Trophoblast cell (in vitro differentiated cells and primary cell): Measurements from ENCODE around the gene UROS.

Experiments used
- DNase-seq, 2 donors: peaks; one replicate each; pipeline ENCODE4 v3.0.0-alpha.2; 2016
- H2AFZ ChIP-seq: 2 replicates; pipeline ENCODE4 v1.6.1; 2013; ENCODE audit warnings: low read length, moderate library complexity, mild to moderate bottlenecking; ENCODE audit not compliant: insufficient read depth, poor library complexity
- H2AK5ac ChIP-seq: 2 replicates; pipeline ENCODE4 v1.6.1; 2013; ENCODE audit warnings: mild to moderate bottlenecking, low read length
- H2BK120ac ChIP-seq: 2 replicates; pipeline ENCODE4 v1.6.1; 2013; ENCODE audit warnings: low read length, mild to moderate bottlenecking, moderate library complexity; ENCODE audit not compliant: insufficient read depth, poor library complexity
- H2BK12ac ChIP-seq: 2 replicates; pipeline ENCODE4 v1.6.1; 2013; ENCODE audit warnings: mild to moderate bottlenecking, low read length, moderate library complexity
- H2BK5ac ChIP-seq: 2 replicates; pipeline ENCODE4 v1.6.1; 2013; ENCODE audit warnings: low read length, low read depth, moderate library complexity, mild to moderate bottlenecking; ENCODE audit not compliant: poor library complexity
- H3K14ac ChIP-seq: 2 replicates; pipeline ENCODE4 v1.6.1; 2013; ENCODE audit warnings: mild to moderate bottlenecking, low read length
- H3K18ac ChIP-seq: 2 replicates; pipeline ENCODE4 v1.6.1; 2013; ENCODE audit warnings: mild to moderate bottlenecking, low read length
- H3K23ac ChIP-seq: 2 replicates; pipeline ENCODE4 v1.6.1; 2013; ENCODE audit warnings: low read length
- H3K27ac ChIP-seq: 2 replicates; pipeline ENCODE4 v1.5.1; 2013; ENCODE audit warnings: low read depth, mild to moderate bottlenecking, inconsistent platforms, low read length, moderate library complexity
- H3K27me3 ChIP-seq: 2 replicates; pipeline ENCODE4 v1.6.1; 2013; ENCODE audit warnings: inconsistent platforms, mild to moderate bottlenecking, low read length, moderate library complexity; ENCODE audit not compliant: insufficient read depth
- H3K36me3 ChIP-seq, 2 experiments: 1 replicate in 1 of 2; 2 replicates in 1 of 2; pipeline ENCODE4 v1.6.1; 2013; ENCODE audit warnings: low read length in 2 of 2, mild to moderate bottlenecking in 2 of 2, moderate library complexity in 1 of 2; ENCODE audit not compliant: insufficient read depth in 2 of 2, control insufficient read depth in 1 of 2
- H3K4ac ChIP-seq: 2 replicates; pipeline ENCODE4 v1.6.1; 2013; ENCODE audit warnings: low read depth, mild to moderate bottlenecking, low read length, moderate library complexity
- H3K4me1 ChIP-seq, 2 experiments: 1 replicate in 1 of 2; 2 replicates in 1 of 2; pipeline ENCODE4 v1.6.1; 2013; ENCODE audit warnings: low read length in 2 of 2, mild to moderate bottlenecking in 2 of 2, moderate library complexity in 1 of 2; ENCODE audit not compliant: insufficient read depth in 2 of 2, control insufficient read depth in 1 of 2
- H3K4me2 ChIP-seq: 2 replicates; pipeline ENCODE4 v1.6.1; 2013; ENCODE audit warnings: inconsistent platforms, mild to moderate bottlenecking, low read length, moderate library complexity
- H3K4me3 ChIP-seq: 2 replicates; pipeline ENCODE4 v1.5.1; 2013; ENCODE audit warnings: mild to moderate bottlenecking, low read depth, low read length, inconsistent platforms
- H3K79me1 ChIP-seq: one replicate; pipeline ENCODE4 v1.6.1; 2013; ENCODE audit warnings: low read length
- H3K79me2 ChIP-seq: 2 replicates; pipeline ENCODE4 v1.6.1; 2013; ENCODE audit warnings: low read length, mild to moderate bottlenecking; ENCODE audit not compliant: control insufficient read depth, insufficient read depth, poor library complexity
- H3K9ac ChIP-seq: 2 replicates; pipeline ENCODE4 v1.6.1; 2013; ENCODE audit warnings: mild to moderate bottlenecking, low read length
- H3K9me3 ChIP-seq: 2 replicates; pipeline ENCODE4 v1.6.1; 2013; ENCODE audit warnings: low read depth, mild to moderate bottlenecking, control low read depth, inconsistent platforms, low read length; ENCODE audit not compliant: insufficient read depth
- H4K12ac ChIP-seq: 2 replicates; pipeline ENCODE4 v1.6.1; 2013; ENCODE audit warnings: low read depth, mild to moderate bottlenecking, low read length, moderate library complexity
- H4K8ac ChIP-seq: 2 replicates; pipeline ENCODE4 v1.6.1; 2013; ENCODE audit warnings: low read depth, mild to moderate bottlenecking, low read length, moderate library complexity
- H4K91ac ChIP-seq: one replicate; pipeline ENCODE4 v1.6.1; 2013; ENCODE audit warnings: low read depth, mild to moderate bottlenecking, low read length, moderate library complexity
- WGBS: extraction: QIAGEN DNeasy Blood & Tissue Kit; methylation state at CpG from one replicate; pipeline ENCODE4 v1.1.7; 2013; ENCODE audit warnings: missing lambda C conversion rate; ENCODE audit not compliant: insufficient read length, insufficient coverage; ENCODE audit errors: extremely low coverage; 5-methylcytosine and 5-hydroxymethylcytosine counted together

The UROS gene

GRCh38 chr10:125865120-125865519 is 42.1 kb upstream of the UROS start:
- Histone ChIP-seq H3K9ac (no peak overlapping the region), H3K9me3 (no peaks in the 10 kb centered on the region), H3K4ac (no peak overlapping the region), H4K91ac (no peak overlapping the region), H3K4me1 (no peaks in the 10 kb centered on the region), H3K4me2 (no peak overlapping the region), H2BK5ac (no peak overlapping the region), H3K23ac (no peak overlapping the region), H3K79me2 (no peaks in the 10 kb centered on the region), H3K18ac (no peak overlapping the region), H2BK12ac (no peak overlapping the region), H4K12ac (no peak overlapping the region), H2AFZ (no peak overlapping the region), H2AK5ac (no peak overlapping the region), H3K4me3 (no peak overlapping the region), H3K27ac (no peak overlapping the region), H3K14ac (no peak overlapping the region), H2BK120ac (no peak overlapping the region), H3K79me1 (no peaks in the 10 kb centered on the region), H3K36me3 (peaks cover 21 to 23% of the 10 kb centered on the region in 2 experiments), H3K27me3 (no peaks in the 10 kb centered on the region), H4K8ac (no peak overlapping the region)
- no peak for DNase-seq
- no CpG with 5 or more reads among the region's 3 CpGs for WGBS

DNA sequence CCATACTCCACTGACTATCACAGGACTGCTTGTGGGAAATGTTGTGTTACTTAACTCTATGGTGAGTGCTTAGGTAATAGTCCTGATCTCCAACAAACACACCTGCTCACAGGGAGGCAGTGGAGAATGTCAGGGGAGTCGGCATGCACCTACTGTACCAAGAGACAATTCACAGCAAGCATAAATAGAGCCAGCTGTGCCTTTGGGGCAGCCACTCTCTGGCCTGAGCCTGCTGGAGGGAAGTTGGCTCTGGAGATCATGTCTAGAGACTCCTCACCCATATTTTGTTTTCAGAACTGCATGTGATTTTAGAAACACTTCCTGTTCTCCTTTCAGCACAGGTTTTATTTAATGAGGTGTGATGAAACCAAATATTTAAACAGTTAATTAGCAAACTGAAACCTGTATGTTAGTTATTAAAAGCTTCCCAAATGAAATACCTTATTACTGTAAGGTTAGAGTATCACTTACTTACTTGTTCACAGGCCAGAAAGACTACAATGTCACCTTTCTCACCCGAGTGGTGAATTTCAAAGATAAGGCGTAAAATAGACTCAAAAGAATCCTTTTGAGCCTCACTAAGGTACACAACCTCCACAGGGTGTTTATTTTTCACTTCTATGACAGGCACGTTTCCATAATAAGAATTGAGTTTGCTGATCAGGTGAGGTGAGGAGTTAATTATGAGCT is 36.2 kb upstream of the UROS start:
- Histone ChIP-seq H3K79me2 (no peaks in the 10 kb centered on the region), H4K12ac (no peak overlapping the region), H3K4ac (no peak overlapping the region), H2BK120ac (no peak overlapping the region), H3K36me3 (peaks cover 10 to 16% of the 10 kb centered on the region in 2 experiments), H3K23ac (no peak overlapping the region), H4K91ac (no peak overlapping the region), H3K4me3 (no peak overlapping the region), H4K8ac (no peak overlapping the region), H3K9ac (no peak overlapping the region), H2AK5ac (no peak overlapping the region), H3K18ac (no peak overlapping the region), H3K4me2 (no peak overlapping the region), H3K27me3 (no peaks in the 10 kb centered on the region), H3K9me3 (no peaks in the 10 kb centered on the region), H2BK12ac (no peak overlapping the region), H3K79me1 (no peaks in the 10 kb centered on the region), H2BK5ac (no peak overlapping the region), H3K14ac (no peak overlapping the region), H3K4me1 (peaks cover 2% of the 10 kb centered on the region in 2 experiments), H3K27ac (no peak overlapping the region), H2AFZ (no peak overlapping the region)
- no peak for DNase-seq
- WGBS: no CpG with 5 or more reads among the region's 4 CpGs

DNA sequence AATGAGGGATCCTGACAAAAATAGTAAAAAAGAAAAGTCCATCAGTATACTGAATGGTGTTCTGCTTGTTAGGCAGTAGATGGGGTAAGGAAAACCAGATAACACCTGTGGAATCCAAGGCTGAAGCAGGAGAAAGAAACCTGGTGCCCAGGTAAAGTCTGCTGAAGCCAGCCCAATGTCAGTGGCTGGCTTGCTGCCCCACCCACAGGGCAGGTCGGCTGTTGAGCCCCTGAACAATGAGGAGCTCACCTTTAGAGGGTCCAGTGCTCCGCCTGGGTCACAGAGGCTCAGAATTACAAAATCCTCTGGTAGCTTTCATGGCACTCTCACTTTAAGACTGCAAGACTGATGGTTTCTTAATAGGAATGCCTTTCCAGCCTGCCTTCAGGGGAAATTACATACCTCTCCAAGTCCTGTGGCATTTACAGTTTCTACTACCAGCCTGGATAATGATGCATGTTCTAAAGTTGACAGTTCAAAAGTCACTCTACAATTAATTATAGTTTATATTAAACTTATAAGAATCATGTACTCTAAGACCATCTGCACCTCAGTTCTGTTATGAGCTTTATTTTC is 34.2 kb upstream of the UROS start:
- Histone ChIP-seq H2BK5ac (no peak overlapping the region), H3K9ac (no peak overlapping the region), H2BK120ac (no peak overlapping the region), H3K27ac (no peak overlapping the region), H3K36me3 (peaks cover 12 to 16% of the 10 kb centered on the region in 2 experiments), H3K4me3 (no peak overlapping the region), H3K4me1 (peaks cover 2% of the 10 kb centered on the region in 2 experiments), H3K27me3 (no peaks in the 10 kb centered on the region), H2AFZ (no peak overlapping the region), H3K4me2 (no peak overlapping the region), H3K18ac (no peak overlapping the region), H3K14ac (no peak overlapping the region), H2AK5ac (no peak overlapping the region), H3K79me1 (no peaks in the 10 kb centered on the region), H3K23ac (no peak overlapping the region), H4K91ac (no peak overlapping the region), H4K8ac (no peak overlapping the region), H3K4ac (no peak overlapping the region), H3K79me2 (no peaks in the 10 kb centered on the region), H3K9me3 (no peaks in the 10 kb centered on the region), H4K12ac (no peak overlapping the region), H2BK12ac (peak overlapping the region; percentile 11)
- no CpG with 5 or more reads among the region's 2 CpGs for WGBS
- DNase-seq: peak; percentile 72 to 87

GRCh38 chr10:125852487-125852886 is 29.4 kb upstream of the UROS start:
- no peak overlapping the region for H3K4ac ChIP-seq
- no peak for DNase-seq
- no peak overlapping the region for H2BK120ac ChIP-seq
- H3K4me3 ChIP-seq: no peak overlapping the region
- H3K79me1 ChIP-seq: no peaks in the 10 kb centered on the region
- H2BK12ac ChIP-seq: no peak overlapping the region
- H3K4me1 ChIP-seq: peaks cover 2% of the 10 kb centered on the region in 2 experiments
- no peak overlapping the region for H4K91ac ChIP-seq
- peaks cover 21 to 40% of the 10 kb centered on the region in 2 experiments for H3K36me3 ChIP-seq
- no peak overlapping the region for H4K12ac ChIP-seq
- no peak overlapping the region for H3K27ac ChIP-seq
- no peak overlapping the region for H2BK5ac ChIP-seq
- H3K18ac ChIP-seq: no peak overlapping the region
- no peak overlapping the region for H3K4me2 ChIP-seq
- H4K8ac ChIP-seq: no peak overlapping the region
- no peaks in the 10 kb centered on the region for H3K27me3 ChIP-seq
- H3K14ac ChIP-seq: no peak overlapping the region
- H3K9ac ChIP-seq: no peak overlapping the region
- H2AFZ ChIP-seq: no peak overlapping the region
- H3K23ac ChIP-seq: no peak overlapping the region
- no CpG with 5 or more reads among the region's 7 CpGs for WGBS
- no peaks in the 10 kb centered on the region for H3K79me2 ChIP-seq
- H2AK5ac ChIP-seq: no peak overlapping the region
- peaks cover 2% of the 10 kb centered on the region for H3K9me3 ChIP-seq
